NCI-H526 (cell line): ENCODE results near the gene CELSR1.
A peak's percentile ranks its signal among the peaks of the same experiment; 100 is the strongest.

Experiments
- DNase-seq, 2 experiments: peaks; one replicate each; lab custom pipeline; 2025; lab: John Stamatoyannopoulos, UW

Gene CELSR1, protein sequence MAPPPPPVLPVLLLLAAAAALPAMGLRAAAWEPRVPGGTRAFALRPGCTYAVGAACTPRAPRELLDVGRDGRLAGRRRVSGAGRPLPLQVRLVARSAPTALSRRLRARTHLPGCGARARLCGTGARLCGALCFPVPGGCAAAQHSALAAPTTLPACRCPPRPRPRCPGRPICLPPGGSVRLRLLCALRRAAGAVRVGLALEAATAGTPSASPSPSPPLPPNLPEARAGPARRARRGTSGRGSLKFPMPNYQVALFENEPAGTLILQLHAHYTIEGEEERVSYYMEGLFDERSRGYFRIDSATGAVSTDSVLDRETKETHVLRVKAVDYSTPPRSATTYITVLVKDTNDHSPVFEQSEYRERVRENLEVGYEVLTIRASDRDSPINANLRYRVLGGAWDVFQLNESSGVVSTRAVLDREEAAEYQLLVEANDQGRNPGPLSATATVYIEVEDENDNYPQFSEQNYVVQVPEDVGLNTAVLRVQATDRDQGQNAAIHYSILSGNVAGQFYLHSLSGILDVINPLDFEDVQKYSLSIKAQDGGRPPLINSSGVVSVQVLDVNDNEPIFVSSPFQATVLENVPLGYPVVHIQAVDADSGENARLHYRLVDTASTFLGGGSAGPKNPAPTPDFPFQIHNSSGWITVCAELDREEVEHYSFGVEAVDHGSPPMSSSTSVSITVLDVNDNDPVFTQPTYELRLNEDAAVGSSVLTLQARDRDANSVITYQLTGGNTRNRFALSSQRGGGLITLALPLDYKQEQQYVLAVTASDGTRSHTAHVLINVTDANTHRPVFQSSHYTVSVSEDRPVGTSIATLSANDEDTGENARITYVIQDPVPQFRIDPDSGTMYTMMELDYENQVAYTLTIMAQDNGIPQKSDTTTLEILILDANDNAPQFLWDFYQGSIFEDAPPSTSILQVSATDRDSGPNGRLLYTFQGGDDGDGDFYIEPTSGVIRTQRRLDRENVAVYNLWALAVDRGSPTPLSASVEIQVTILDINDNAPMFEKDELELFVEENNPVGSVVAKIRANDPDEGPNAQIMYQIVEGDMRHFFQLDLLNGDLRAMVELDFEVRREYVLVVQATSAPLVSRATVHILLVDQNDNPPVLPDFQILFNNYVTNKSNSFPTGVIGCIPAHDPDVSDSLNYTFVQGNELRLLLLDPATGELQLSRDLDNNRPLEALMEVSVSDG (N-terminal part only)

DNA sequence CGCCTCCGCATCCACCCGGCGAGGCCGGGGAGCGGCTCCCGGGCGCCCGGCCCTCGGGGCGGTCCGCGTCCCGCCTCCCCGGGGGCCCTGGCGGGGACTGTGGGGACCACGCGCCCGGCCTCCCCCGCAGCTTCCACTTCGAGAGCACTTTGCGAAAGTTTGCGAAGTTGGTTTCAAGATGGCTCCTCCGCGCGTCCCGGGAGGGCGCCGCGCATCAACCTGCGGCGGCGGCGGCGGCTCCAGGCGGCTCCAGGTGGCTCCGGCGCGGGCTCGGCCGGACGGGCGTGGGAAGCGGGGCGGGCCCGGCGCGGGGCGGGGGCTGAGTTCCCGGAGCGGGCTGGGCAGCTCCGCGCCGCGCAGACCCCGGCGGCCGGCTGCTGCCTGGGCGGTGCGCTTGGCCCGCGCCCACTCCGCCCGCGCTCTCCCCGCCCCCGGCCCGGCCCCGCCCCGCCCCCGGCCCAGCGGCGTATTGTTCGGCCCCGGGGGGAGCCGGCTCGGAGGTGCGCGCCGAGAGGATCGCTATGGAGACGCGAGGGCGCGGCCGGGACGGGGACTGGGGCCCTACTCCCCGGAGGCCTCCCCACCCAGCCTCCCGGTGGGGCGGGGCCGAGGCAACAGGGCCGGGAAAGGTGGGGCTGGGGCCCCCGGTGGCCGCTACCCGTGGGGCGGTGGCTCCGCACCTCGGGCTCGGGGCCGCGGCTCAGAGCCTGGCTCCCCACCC is at the start of gene CELSR1:
TSS of gene CELSR1 (minus strand) at position 396 of the 721 bp plus-strand sequence. CDS start 450 bp downstream, outside the sequence.
- DNase-seq: peak in 1 of 2 experiments; percentile 55

DNA sequence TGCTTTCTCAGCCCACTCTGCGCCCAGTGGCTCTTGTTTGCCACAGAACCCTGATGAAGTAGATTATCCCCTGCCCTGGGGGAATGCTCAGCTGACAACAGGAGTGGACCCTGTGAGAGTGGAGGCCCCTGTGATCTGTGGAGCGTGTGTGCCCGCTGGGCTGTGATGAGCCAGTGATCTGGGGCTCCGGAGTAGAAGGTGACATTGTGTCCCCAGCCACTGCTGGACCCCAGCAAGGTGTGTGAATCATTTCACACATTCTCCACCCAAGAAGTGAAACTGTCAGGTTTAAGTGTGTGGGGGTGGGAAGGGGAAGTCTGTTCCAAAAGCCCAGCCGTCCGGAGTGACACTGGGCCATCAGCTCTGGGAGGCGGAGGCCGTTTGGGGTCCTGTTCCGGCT is 49.6 kb upstream of the CELSR1 start:
- DNase-seq: no peak

DNA sequence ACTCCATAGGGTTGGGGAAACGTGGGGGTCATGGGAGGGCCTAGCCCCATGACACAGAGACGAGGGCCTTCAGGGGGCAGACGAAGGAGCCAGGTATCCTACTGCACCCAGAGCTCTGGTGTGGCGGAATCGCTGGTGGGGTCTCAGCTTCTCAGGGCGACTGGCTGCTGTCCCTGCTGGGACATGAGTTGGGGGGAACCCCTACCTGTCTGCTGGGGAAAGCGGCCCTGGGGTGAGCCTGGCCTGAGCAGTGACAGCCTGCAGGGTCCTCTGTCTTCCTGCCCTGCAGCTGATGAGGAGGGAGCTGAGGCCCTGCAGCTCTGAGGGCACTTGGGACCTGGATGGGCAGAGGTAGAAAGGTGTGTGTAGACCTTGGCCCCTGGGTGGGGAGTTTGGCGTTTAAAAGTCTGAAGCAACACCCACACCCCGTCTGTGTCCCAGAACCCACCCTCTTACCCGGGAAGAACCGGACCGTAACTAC is 49.2 kb upstream of the CELSR1 start:
- DNase-seq: no peak

DNA sequence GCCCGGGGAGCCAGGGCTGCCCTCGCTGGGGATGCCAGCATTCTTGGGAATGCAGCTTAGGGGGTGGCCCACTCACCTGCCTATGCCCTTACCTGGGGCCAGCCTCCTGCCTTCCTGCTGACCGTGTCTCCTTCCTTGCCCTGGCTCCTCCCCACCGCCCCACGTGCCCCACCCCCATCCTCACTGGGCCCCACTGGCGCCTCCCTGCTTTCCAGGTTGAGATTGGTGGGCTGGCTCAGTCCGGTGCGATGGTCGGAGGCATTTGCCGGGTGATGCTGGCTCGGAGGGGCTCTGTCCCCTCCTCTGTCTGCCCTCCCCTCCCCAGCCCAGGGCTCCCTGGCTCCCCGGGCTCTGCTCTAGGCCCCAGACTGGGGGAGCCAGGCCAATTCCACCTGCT is 48.7 kb upstream of the CELSR1 start:
- no peak for DNase-seq

DNA sequence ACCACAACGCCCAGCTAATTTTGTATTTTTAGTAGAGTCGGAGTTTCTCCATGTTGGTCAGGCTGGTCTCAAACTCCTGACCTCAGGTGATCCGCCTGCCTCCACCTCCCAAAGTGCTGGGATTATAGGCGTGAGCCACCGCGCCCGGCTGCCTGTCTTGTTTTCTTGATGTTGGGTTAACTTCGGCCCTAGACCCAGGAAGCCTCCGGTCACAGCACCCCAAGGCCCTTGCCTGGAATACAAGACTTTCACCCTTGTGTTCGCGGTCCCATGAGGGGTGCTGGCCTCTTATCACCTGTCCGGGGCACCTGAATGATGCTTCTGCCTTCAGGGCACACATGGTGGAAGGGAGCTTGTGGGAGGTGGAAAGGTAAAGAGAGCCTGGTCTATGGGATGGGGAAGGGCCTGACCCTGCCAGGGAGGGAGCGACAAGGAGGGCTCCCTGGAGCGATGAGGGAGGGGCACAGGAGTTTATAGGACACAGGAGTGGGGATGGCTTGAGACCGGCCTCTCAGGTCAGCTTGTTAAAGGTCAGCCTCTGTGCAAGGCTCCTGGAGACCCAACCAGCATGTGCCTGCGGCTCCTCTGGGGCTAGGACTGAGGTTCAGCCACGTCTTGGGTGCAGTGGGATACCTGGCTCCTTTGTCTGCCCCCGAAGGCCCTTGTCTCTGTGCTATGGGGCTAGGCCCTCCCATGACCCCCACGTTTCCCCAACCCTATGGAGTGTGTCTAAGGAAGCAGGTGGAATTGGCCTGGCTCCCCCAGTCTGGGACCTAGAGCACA is 48.1 kb upstream of the CELSR1 start:
- DNase-seq: no peak

DNA sequence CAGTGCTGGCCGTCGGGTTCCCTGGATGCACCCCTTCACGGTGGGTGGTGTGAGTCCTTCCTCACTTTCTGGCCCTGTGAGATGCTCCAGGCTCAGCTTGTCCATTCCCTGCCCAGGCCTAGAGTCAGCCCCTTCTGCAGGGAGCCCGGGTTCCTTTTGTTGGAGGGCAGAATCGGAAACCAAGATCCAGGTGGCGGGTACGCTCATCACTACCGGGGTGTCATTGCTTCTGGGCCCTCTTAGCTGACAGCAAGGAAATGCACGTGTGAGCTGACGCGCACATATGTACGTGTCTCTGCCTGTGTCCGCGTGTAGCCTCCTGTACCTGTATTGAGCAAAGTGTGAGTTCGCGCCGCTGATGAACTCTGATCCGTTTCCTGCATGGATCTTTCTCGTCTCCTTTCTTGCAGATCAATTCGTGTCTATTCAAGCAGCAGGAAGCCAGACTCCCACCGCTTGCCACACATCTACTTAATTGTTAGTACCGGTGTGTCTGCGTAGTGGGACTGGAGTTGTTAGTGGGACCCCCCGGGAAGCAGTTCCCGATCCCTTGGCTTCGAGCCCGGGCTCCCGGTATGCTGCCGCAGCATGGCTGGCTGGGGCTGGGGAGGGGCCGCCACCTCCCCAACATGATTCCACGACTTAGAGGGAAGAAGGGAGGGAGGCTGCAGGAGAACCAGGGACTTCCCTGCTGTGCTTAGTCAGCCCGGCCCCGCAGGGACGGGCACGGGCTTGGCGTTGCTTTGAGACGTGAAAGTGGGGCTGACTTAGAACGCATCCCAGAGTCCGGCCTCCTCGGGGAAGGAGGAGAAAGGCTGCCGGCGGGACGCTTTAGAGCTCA is 46.9 kb upstream of the CELSR1 start:
- no peak for DNase-seq

DNA sequence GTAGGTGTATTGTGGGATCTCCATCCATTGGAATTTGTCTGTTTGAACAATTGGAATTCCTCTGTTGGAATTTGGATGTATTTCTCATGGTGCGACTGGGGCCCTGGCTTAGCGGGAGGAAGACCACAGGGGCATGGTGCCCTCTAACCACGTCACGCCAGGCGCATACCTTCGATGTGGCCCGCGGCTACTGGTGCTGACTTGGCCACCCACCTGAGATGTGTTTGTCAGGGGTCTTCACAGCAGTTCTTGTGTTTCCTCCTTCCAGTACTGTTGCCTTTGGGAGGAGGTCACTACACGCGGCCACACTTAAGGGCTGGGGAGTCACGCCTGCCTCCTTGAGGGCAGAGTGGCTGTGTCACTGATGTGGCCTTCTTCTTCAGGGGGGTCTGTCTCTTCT is 46.2 kb upstream of the CELSR1 start:
- DNase-seq: no peak

DNA sequence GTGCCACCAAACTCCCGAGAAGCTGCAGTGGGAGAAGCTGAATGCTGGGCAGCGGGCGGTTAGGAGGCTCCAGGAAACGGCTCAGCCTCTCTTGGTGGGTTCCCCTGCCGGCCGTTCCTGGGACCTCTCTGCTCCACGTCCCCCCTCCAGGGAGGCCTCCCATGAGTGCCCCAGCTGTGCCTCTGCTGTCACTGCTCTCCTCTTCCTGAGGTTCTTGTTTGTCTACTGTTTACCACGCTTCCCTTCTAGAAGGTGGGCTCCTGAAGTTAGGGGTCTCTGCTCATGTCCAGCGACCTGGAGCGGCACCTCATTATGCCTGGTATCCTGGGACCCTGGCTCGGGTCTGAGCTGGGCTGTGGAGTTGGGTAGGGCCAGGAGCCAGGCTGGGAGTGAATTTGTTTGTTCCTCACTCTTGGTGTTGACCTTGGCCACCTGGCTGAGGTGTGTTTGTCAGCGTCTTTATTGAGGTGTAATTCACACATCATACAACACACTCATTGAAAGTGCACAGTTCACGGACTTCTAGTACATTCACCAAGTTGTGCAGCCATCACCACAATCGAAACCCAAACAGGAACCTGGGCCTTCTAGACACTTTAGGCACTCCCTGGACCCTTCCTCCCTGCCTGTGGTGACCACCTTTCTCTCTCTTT is 45.0 kb upstream of the CELSR1 start:
- no peak for DNase-seq

DNA sequence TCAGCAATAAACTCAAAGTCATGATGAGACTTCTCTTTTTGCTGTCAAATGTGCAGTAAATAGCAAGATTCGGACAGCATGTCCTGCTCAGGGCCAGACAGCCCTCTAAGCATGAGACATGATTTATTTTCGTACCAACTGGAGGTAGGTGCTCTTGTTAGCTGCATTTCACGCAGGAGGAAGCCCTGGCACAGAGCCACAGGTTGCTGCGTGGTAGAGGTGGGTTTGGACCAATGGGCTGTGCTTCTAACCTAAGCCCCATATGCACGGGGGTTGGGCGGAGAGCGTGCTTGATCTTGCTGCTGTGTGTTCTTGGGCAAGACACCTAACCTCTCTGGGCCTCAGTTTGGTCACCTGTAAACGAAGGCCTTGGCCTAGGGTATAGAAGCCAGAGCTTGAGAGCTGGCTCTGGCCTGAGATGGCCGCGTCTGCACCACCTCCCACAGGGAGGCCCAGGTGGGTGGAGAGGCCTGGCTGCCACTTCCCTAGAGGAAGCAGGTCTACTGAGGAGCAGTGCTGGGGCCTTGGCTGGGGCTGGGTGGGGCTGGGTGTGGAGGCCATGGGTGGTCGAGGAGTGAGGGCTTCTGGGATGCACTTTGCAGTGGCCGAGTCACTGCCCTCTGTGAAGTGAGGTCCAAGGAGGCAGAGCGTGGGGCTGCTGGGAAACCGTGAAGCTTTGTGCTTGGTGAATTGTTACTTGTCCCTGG is 44.3 kb upstream of the CELSR1 start:
- no peak for DNase-seq

DNA sequence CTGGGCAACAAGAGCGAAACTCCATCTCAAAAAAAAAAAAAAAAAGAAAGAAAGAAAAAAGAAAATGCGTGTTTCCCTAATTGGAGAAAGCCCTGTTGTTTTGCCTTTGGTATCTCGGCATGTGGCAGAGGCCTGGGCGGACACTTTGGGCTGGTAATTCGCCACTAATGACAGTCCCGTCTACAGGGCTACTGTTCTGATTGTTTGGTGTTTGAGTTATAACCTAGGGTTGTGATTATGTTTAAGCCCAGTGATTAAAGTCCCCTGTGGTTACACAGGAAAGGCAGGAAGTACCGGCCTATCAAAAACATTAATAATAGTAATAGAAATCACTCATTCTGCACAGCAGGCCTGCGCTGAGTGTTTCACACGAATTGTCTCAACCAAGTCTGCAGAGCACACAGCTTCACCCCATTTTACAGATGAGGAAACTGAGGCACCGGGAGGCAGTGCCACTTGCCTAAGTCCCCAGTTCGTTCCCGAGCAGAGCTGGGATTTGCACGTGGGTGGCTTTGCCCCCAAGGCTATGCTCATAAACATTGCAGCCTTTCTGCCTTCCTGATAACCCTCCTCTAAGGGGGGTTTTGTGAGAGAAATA is 43.6 kb upstream of the CELSR1 start:
- DNase-seq: no peak

DNA sequence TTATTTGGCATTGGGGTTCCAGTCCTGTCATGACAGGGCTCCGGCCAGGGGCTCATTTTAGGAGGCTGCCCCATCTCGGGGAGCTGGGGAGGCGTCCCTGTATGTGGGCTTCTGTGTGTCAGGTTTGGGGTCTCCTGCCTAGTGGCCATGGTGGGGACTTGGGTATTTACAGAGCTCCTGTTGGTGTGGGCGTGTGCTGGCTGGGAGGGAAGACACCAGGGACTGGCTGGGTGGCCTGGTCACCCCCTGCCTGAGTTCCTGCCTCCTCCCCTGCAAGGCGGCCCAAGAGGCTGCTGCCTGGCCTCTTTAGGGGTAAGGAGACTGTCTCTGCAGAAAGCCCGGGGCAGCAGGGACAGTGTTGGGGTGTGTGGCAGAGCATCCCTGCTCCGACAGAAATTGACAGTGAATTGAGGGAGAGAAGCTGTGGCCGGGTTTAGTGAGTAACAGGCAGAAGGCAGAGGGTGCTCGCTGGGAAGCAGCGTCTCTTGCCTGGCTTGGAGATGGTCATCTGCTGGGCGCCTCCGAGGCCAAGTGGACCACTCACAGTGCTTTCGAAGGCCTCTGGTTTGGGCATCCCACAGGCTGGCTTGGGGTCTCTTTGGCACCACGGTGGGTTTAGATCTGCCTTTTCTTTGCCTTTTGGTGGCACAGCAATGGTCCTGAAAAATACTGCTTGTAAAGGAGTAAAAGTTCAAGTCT is 42.5 kb upstream of the CELSR1 start:
- no peak for DNase-seq

DNA sequence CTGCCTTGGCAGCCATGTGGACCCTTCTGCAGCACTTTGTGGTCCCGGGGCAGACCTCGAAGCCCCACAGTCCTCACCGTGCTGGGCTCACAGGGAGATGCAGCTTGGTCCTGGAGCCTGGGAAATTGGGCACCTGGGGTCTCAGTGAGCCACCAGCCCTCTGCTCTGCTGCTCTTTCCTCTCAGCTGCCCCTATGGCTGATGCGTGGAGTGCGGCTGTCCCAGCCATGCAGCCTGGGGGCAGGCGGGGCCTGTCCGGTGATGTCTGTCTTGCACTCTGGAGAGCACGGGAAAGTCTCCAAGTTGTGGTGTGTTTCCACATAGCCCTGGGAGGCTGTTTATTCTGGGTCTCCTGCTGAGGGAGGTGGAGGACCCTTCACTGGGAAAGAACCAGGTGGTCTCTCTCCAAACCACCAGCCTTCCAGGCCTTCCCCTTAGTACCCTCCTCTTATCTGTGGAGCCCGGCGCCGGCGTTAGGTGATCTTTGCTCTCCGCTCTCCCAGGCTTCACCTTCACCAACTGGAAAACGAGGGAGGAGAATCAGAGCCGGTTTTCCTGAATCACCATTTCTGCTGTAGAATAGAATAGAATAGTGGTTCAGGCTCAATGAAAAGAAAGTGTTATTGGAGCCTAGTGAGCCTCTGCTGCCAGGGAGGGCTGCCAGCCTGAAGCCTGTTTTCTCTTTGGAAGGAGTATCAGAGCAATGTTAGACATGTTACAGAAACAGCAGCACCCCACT is 41.6 kb upstream of the CELSR1 start:
- DNase-seq: peak in 1 of 2 experiments; percentile 17

DNA sequence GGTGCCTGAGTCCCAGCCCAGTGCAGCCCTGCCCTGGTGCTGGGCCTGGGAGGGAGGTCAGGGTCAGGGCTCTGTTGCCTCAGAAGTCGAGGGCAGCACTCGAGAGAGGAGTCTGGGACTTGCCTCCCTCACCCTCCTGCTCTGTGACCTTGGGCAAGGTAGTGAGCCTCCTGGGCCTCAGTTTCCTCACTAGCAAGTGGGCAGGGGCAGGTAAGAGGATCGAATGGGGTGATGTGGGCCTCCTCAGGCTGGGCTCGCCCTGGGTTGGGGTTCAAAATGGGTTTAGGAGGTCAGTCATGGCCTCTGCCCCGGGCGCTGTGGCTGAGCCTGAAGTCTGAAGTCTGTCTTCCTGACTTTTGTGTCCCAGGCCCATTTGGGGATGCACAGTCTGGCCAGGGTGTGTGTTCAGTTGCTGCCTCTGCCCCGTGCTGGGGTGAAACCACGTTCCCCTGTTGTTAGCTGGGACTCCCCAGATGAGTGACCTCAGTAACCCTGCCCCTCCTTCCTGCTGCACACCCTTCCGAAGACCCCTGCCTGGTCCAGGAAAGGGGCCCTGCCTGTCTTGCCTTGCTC is 40.9 kb upstream of the CELSR1 start:
- no peak for DNase-seq

DNA sequence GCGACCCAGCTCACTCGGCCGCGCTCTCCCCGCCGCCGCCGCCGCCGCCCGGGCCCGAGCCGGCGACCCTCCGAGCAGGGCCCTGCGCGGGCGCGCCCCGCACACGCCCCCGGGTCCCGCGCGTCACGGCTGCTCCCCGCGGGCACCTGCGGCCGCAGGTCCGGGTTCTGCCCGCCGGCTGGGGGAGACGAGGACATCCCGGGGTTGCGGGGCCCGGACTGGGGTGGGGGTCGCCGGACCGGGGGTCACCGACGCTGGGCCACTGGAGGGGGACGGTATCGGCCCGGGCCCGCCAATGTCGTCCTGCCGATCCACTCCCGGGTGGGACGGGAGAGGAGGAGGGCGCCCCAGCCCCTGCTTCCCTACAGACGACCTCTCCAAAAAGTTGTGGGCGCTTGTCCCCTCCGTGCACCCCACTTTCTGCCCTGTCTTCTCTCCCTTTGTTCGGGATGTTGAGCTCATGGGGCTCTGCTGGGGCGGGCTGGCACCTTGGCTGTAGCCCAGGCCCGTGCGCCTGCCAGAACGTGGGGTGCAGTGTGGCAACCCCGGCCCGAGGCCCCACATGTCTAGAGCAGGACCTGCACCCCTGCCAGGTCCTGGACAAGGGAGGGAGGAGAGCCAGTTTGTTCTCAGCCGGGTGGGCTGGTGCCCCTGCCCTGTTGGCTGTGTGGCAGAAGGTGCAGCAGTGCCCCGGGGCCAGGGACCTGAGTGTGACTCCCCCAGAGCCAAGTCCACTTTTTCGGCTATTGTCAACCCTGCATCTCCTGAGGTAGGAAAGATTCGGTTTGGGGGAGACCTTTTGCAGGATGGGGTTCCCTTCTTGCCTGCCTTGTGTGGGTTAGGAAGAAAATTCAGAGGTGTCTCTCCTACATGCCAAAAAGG is 40.2 kb upstream of the CELSR1 start:
- DNase-seq: peak in 1 of 2 experiments; percentile 13

DNA sequence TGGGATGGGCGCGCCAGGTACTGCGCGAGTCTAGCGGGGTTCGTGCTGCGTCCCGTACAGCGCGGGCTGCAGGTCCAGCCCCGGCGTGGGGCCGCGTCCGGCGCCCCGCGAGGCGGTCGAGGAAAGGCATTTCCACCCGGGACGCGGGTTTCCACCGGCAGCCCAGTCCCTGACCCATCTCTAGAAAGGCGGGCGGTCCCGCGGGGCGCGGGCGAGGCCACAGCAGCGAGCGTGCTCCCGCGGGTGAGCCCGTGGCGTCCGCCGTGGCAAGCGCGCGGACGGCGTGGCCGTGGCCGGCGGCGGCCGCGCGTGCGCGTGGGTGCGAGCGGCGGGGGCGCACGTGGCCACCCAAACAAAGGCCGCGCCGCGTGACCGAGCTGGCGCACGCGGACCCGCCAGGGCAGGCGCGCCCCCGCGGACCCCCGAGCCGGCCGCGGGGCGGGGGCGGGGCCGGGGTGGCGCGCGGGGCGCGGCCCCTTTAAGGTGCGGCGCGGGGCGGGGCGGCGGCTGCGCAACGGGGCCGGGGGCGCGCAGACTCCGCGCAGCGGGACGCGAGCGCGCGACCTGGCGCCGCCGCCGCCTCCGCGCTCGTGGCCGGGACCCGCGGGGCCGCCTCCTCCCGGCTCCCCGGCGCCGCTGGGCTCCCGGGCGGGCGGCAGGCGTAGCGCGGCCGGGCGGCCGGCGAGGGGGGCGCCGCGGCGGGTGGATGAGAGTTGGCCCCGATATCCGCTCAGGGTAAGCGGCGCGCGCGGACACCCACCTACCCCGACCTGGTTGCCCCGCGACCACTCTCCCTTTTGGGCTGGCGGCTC is 39.3 kb upstream of the CELSR1 start:
- peak in 1 of 2 experiments; percentile 78 for DNase-seq
